Measurements from ENCODE around the gene FLVCR2. TPM values are rescaled to one million over a fixed set of nuclear protein-coding genes. Genes with fewer than 3 reads are reported as not detected.

FLVCR2 gene
- total RNA-seq = 1.0 and 6.3 TPM in 2 replicates
- long read RNA-seq, partial matches to known transcripts = 2 of 5 reads
- long read RNA-seq, other reads (novel, unspliced or antisense) = 0 of 5 reads

GRCh38 chr14:75578102-75578785 lies at the start of gene FLVCR2:
FLVCR2 (plus strand) TSS chr14:75578620; CDS start chr14:75578973, 353 bp downstream.
- no peaks in the 10 kb centered on the region for H3K9me3 Mint-ChIP-seq (ENCODE audit: low read depth)
- H3K27ac Mint-ChIP-seq = peak within 1 kb of the TSS; percentile 89
- DNase-seq (ENCODE audit: low spot score, unreplicated experiment) = peak; percentile 22
- H3K4me3 Mint-ChIP-seq (ENCODE audit: low read depth) = peak within 1 kb of the TSS; percentile 85
- H3K27me3 Mint-ChIP-seq = peaks cover 32% of the 10 kb centered on the region
- no peaks in the 10 kb centered on the region for H3K36me3 Mint-ChIP-seq (ENCODE audit: insufficient read depth)
- TF ChIP-seq CTCF (IDR thresholded peaks at IDR 0.05; ENCODE audit: unreplicated experiment) = no peak
- H3K4me1 Mint-ChIP-seq (ENCODE audit: low read depth) = peaks cover 11% of the 10 kb centered on the region

GRCh38 chr14:75531256-75531655 lies 47.2 kb upstream of the FLVCR2 start:
- no peak for TF ChIP-seq CTCF (IDR thresholded peaks at IDR 0.05; ENCODE audit: unreplicated experiment)
- Mint-ChIP-seq H3K36me3 (ENCODE audit: insufficient read depth) (no peaks in the 10 kb centered on the region), H3K4me1 (ENCODE audit: low read depth) (peaks cover under 1% of the 10 kb centered on the region), H3K9me3 (ENCODE audit: low read depth) (no peaks in the 10 kb centered on the region), H3K27me3 (no peaks in the 10 kb centered on the region), H3K4me3 (ENCODE audit: low read depth) (no peak overlapping the region), H3K27ac (no peak overlapping the region)
- DNase-seq (ENCODE audit: low spot score, unreplicated experiment) = no peak

- no peaks in the 10 kb centered on the region for H3K27me3 Mint-ChIP-seq
- no peaks in the 10 kb centered on the region for H3K36me3 Mint-ChIP-seq (ENCODE audit: insufficient read depth)
- no peak for DNase-seq (ENCODE audit: low spot score, unreplicated experiment)
- H3K9me3 Mint-ChIP-seq (ENCODE audit: low read depth) = no peaks in the 10 kb centered on the region
- TF ChIP-seq CTCF (IDR thresholded peaks at IDR 0.05; ENCODE audit: unreplicated experiment) = no peak
- no peak overlapping the region for H3K4me3 Mint-ChIP-seq (ENCODE audit: low read depth)
- H3K27ac Mint-ChIP-seq = no peak overlapping the region
- no peaks in the 10 kb centered on the region for H3K4me1 Mint-ChIP-seq (ENCODE audit: low read depth)
Measured at GRCh38 chr14:75531660-75532317, 46.6 kb upstream of the FLVCR2 start.

GRCh38 chr14:75533791-75534555 lies 44.4 kb upstream of the FLVCR2 start:
- TF ChIP-seq CTCF (IDR thresholded peaks at IDR 0.05; ENCODE audit: unreplicated experiment) = no peak
- H3K27me3 Mint-ChIP-seq = no peaks in the 10 kb centered on the region
- peaks cover 2% of the 10 kb centered on the region for H3K4me1 Mint-ChIP-seq (ENCODE audit: low read depth)
- H3K4me3 Mint-ChIP-seq (ENCODE audit: low read depth) = no peak overlapping the region
- H3K9me3 Mint-ChIP-seq (ENCODE audit: low read depth) = no peaks in the 10 kb centered on the region
- DNase-seq (ENCODE audit: low spot score, unreplicated experiment) = no peak
- H3K36me3 Mint-ChIP-seq (ENCODE audit: insufficient read depth) = no peaks in the 10 kb centered on the region
- H3K27ac Mint-ChIP-seq = no peak overlapping the region

All from progenitor cell of endocrine pancreas (in vitro differentiated cells).